Parathyroid adenoma (tissue), 2 donors: ENCODE measurements around the gene AMZ2.
A peak's percentile ranks its signal among the peaks of the same experiment; 100 is the strongest.
"Not testable (repeated sequence)": the region's sequence is repeated elsewhere in the genome, so short reads cannot be mapped to it uniquely, and the experiment has no call there.

Experiments
- H2AFZ ChIP-seq: fragments of 300-600 bp; sonication (generic); one replicate; pipeline ENCODE4 v1.7.0; 2017; ENCODE audit warnings: antibody characterized with exemption, mild to moderate bottlenecking
- H3K27ac ChIP-seq: fragments of 300-600 bp; sonication (generic); one replicate; pipeline ENCODE4 v1.7.0; 2017
- H3K27me3 ChIP-seq: fragments of 300-600 bp; sonication (generic); one replicate; pipeline ENCODE4 v1.7.0; 2017; ENCODE audit warnings: low read length; ENCODE audit not compliant: control insufficient read depth, insufficient read depth
- H3K36me3 ChIP-seq: fragments of 300-600 bp; sonication (generic); one replicate; pipeline ENCODE4 v1.7.0; 2017; ENCODE audit warnings: low read length; ENCODE audit not compliant: control insufficient read depth, insufficient read depth
- H3K4me1 ChIP-seq: fragments of 300-600 bp; sonication (generic); one replicate; pipeline ENCODE4 v1.7.0; 2017; ENCODE audit warnings: control low read depth
- H3K4me2 ChIP-seq: fragments of 300-600 bp; sonication (generic); one replicate; pipeline ENCODE4 v1.7.0; 2017; ENCODE audit warnings: low read length
- H3K4me3 ChIP-seq: fragments of 300-600 bp; sonication (generic); one replicate; pipeline ENCODE4 v1.7.0; 2017; ENCODE audit warnings: low read depth, low read length
- H3K79me2 ChIP-seq: fragments of 300-600 bp; sonication (generic); one replicate; pipeline ENCODE4 v1.7.0; 2017; ENCODE audit warnings: control low read depth
- H3K9ac ChIP-seq: fragments of 300-600 bp; sonication (generic); one replicate; pipeline ENCODE4 v1.7.0; 2017; ENCODE audit warnings: mild to moderate bottlenecking
- H3K9me3 ChIP-seq: fragments of 300-600 bp; sonication (generic); one replicate; pipeline ENCODE4 v1.7.0; 2017; ENCODE audit warnings: low read length; ENCODE audit not compliant: control insufficient read depth
- TF ChIP-seq, protein P1 (sequence below): fragments of 300-600 bp; sonication (generic); IDR thresholded peaks from one replicate; pipeline ENCODE4 v1.7.0; 2017; ENCODE audit warnings: antibody characterized with exemption, mild to moderate bottlenecking
- donor health status: primary hyperparathyroidism.

AMZ2 gene

DNA sequence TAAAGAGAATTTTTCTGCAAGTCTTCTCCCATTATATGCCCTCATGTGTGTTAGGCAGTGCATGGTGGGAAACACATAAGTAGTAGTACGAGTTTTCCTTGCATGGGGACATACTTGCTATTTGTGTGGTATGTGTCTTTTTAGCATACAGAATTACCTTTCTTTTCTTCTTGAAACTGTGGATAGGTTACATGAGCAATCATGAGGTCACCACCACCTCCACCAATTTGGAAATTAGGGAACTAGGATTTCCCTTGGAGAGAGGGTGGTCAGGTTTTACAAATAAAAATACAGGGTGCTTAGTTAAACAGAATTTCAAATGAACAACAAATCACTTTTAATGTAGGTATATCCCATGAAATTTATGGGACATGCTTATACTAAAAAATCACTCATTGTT is 16.3 kb upstream of the AMZ2 start:
- no peaks in the 10 kb centered on the region for H3K9me3 ChIP-seq
- TF ChIP-seq, protein P1, sequence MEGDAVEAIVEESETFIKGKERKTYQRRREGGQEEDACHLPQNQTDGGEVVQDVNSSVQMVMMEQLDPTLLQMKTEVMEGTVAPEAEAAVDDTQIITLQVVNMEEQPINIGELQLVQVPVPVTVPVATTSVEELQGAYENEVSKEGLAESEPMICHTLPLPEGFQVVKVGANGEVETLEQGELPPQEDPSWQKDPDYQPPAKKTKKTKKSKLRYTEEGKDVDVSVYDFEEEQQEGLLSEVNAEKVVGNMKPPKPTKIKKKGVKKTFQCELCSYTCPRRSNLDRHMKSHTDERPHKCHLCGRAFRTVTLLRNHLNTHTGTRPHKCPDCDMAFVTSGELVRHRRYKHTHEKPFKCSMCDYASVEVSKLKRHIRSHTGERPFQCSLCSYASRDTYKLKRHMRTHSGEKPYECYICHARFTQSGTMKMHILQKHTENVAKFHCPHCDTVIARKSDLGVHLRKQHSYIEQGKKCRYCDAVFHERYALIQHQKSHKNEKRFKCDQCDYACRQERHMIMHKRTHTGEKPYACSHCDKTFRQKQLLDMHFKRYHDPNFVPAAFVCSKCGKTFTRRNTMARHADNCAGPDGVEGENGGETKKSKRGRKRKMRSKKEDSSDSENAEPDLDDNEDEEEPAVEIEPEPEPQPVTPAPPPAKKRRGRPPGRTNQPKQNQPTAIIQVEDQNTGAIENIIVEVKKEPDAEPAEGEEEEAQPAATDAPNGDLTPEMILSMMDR: no peak
- H3K9ac ChIP-seq: no peak overlapping the region

DNA sequence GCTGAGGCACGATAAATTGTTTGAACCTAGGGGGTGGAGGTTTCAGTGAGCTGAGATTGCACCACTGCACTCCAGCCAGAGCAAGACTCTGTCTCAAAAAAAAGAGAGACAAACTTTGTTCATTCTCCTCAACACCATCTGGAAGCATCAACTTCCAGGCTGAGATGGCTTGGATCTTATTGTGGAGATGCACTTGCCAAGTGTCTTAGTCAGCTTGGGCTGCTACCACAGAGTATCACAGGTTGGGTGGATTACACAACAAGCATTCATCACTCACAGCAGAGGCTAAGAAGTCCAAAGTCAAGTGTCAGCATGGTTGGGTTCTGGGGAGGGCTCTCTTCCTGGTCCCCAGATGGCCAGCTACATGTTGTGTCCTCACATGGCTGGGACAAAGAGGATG is 15.1 kb upstream of the AMZ2 start:
- H3K4me1 ChIP-seq, H3K36me3 ChIP-seq, H3K27me3 ChIP-seq, H3K9me3 ChIP-seq, H2AFZ ChIP-seq, H3K4me2 ChIP-seq, H3K79me2 ChIP-seq, H3K4me3 ChIP-seq, H3K9ac ChIP-seq, H3K27ac ChIP-seq: not testable (repeated sequence)

More for the DNA sequence above, 16.3 kb upstream of the AMZ2 start:
- Histone ChIP-seq H3K4me1 (peaks cover 7% of the 10 kb centered on the region), H3K4me2 (no peak overlapping the region), H3K36me3 (no peaks in the 10 kb centered on the region), H3K4me3 (no peak overlapping the region), H2AFZ (no peak overlapping the region), H3K79me2 (no peaks in the 10 kb centered on the region), H3K27ac (no peak overlapping the region), H3K27me3 (no peaks in the 10 kb centered on the region)

DNA sequence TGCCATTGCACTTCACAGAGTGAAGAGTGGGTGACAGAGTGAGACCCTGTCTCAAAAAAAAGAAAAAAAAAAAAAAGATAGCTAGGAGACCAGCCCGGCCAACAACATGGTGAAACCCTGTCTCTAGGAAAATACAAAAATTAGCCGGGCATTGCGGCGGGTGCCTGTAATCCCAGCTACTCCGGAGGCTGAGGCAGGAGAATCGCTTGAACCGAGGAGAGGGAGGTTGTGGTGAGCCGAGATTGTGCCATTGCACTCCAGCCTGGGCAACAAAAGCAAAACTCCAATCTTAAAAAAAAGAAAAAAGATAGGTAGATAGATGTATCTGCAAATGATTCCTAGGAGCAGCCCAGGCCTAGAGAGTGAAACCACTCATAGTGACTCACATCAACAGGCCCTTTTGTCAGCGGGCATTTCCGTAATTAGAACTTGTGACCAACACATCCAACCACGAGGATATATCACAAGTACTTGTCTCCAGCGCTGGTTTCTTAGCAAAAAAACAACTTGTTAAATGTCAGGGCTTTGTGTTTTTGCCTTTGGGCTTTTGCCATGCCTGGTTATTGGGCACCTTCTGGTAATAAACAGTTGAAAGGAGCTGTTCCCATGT is 13.0 kb upstream of the AMZ2 start:
- H3K4me2 ChIP-seq, H3K9me3 ChIP-seq, H3K79me2 ChIP-seq, H3K36me3 ChIP-seq, H3K27me3 ChIP-seq, H2AFZ ChIP-seq, H3K9ac ChIP-seq, H3K4me3 ChIP-seq: not testable (repeated sequence)
- H3K4me1 ChIP-seq: peaks cover 14% of the 10 kb centered on the region
- H3K27ac ChIP-seq: peak overlapping the region; percentile 12

DNA sequence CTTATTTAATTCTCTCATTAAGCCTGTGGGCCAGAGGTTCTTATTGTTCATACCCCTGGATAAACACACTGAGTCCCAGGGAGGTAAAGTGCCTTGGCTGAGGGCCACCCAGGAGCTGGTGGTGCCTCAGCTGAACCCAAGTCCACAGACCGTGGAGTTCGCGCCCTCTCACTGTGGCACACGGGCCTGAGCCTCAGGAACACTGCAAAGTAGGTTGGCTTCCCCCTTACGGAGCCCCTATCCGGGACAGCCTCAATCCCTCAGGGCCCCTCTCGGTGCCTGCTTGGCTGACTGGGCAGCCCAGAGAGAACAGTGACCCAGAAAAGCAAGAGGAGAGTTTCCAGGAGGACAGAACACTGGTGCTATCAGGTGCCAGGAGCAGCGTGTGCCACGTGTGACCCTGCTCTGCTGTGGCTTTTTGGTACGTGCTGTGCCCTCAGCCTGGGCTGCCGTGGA is 12.5 kb upstream of the AMZ2 start:
- H3K79me2 ChIP-seq, H3K36me3 ChIP-seq, H3K9ac ChIP-seq, H3K9me3 ChIP-seq, H3K4me3 ChIP-seq, H3K4me2 ChIP-seq, H3K27me3 ChIP-seq: not testable (repeated sequence)
- H3K27ac ChIP-seq: peak overlapping the region; percentile 12
- peaks cover 14% of the 10 kb centered on the region for H3K4me1 ChIP-seq
- peak overlapping the region; percentile 43 for H2AFZ ChIP-seq

DNA sequence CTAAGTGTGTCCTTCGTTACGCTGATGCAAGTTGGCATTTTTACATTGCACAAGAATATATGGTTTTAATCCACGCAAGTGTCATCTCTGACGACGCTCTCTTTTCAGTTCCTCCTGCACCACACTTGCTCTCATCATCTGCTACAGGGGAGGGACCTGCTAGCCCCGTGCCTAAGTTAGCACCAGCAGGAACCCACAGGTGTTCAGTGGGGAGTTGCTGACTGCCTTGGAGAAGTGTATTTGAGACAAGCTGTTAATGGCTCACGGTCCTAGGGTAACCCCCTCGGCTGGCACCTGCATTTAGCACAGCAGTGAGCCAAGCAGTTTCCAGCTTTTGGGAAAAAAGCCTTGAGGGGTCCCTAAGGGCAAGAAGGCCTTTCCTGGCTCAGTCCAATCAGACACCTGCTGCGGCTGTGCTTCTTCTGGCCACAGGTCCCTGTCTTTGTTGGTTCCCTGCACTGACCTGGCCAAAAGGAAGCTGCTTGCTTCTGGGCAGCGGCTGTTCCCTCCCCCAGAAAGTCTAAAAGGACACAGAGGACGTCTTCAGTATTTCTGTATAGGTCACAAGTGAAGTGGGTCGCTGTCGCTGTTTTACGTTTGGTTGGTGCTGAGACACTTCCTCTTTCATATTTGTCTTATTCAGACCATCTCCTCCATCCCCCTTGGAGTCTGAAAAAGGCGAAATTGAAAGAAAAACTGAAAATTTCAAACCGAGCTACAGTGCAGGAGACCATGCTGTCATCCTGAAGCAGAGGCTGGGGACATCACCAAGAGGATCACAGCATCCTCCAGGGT is 10.3 kb upstream of the AMZ2 start:
- H3K79me2 ChIP-seq, H3K4me2 ChIP-seq, H3K9ac ChIP-seq, H3K4me3 ChIP-seq, H3K36me3 ChIP-seq, H2AFZ ChIP-seq, H3K27me3 ChIP-seq, H3K27ac ChIP-seq, H3K9me3 ChIP-seq: not testable (repeated sequence)
- peaks cover 14% of the 10 kb centered on the region for H3K4me1 ChIP-seq

DNA sequence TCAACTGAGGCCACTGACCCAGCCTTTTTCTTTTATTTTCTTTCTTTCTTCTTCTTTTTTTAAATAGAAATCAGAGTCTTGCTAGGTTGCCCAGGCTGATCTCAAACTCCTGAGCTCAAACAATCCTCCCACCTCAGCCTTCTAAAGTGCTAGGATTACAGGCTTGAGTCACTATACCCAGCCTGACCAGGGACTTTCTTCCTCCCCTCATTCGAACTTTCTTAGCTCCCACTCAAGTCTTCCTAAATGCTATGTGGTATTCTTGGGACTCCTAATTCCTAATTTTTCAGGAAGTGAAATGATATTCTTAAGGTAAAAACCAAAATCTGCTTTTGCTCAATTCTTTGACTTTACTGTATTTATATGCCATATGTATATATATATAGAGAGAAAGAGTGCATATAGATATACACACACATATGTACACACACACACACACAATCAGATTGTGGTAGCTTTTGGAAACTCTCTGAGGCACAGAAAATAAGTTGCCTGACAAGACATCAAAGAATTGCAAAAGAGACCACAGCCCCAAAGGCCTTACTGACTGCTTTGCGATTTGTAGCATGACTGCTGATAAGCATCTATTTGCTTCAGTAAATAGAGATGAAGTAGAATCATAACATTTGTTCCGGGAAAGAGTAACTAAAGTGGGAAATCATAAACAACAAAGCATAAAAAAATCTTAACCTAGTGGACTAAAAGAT is 9.5 kb upstream of the AMZ2 start:
- no peak overlapping the region for H3K4me2 ChIP-seq
- TF ChIP-seq, protein P1: no peak
- no peak overlapping the region for H3K27ac ChIP-seq
- H3K27me3 ChIP-seq: no peaks in the 10 kb centered on the region
- H3K79me2 ChIP-seq: no peaks in the 10 kb centered on the region
- H3K9ac ChIP-seq: no peak overlapping the region
- H3K36me3 ChIP-seq: no peaks in the 10 kb centered on the region
- H3K4me3 ChIP-seq: no peak overlapping the region
- no peaks in the 10 kb centered on the region for H3K9me3 ChIP-seq
- no peak overlapping the region for H2AFZ ChIP-seq
- H3K4me1 ChIP-seq: peaks cover 14% of the 10 kb centered on the region
